ENCODE results near the gene NOS1AP. TPM values are rescaled to one million over a fixed set of nuclear protein-coding genes. Genes with fewer than 3 reads are reported as not detected.

Gene NOS1AP
- total and polyA plus RNA-seq, 2 experiments from 2014 or later = 5.8 to 6.6 TPM

GRCh38 chr1:162142968-162143367, 73.5 kb downstream of the NOS1AP start:
- no peaks in the 10 kb centered on the region for H4K20me1 ChIP-seq (replicated peaks; ENCODE audit: insufficient read depth)
- H3K79me2 ChIP-seq (replicated peaks; ENCODE audit: insufficient read depth) = peaks cover 58% of the 10 kb centered on the region
- 0 out of 2 replicates have a peak, but pooled peaks cover 5% of the 10 kb centered on the region for H3F3A ChIP-seq (replicated peaks; ENCODE audit: low read depth)
- no peak overlapping the region for H3K27ac ChIP-seq (ENCODE audit: low read depth)
- H3K4me1 ChIP-seq (ENCODE audit: insufficient read depth) = peaks cover 44% of the 10 kb centered on the region
- Mint-ChIP-seq H3K4me1 (peaks cover 30% of the 10 kb centered on the region), H3K27me3 (ENCODE audit: insufficient read depth, low read depth, poor library complexity) (peaks cover 9% of the 10 kb centered on the region), H3K4me3 (no peak overlapping the region), H3K36me3 (ENCODE audit: low read depth) (no peaks in the 10 kb centered on the region), H3K9me3 (no peaks in the 10 kb centered on the region), H3K27ac (no peak overlapping the region)
- DNase-seq (ENCODE audit: low spot score) = no peak
- H2AFZ ChIP-seq = no peak overlapping the region
- TF ChIP-seq EZH2phosphoT487 (IDR thresholded peaks at IDR 0.05; ENCODE audit: unreplicated experiment) (no peak), EZH2 (IDR thresholded peaks at IDR 0.05; ENCODE audit: low read depth, unreplicated experiment) (no peak), ETS1 (IDR thresholded peaks at IDR 0.05) (no peak), CTCF (conservative IDR thresholded peaks at IDR 0.05; ENCODE audit: low read depth in 2 of 2) (no peak), ZNF331 (CRISPR knock-in tag; IDR thresholded peaks at IDR 0.05; ENCODE audit: low read depth) (no peak), POLR2AphosphoS5 (IDR thresholded peaks at IDR 0.05; ENCODE audit: low read depth) (no peak), JUNB (IDR thresholded peaks at IDR 0.05; ENCODE audit: unreplicated experiment) (no peak), ZNF114 (CRISPR knock-in tag; IDR thresholded peaks at IDR 0.05) (no peak), CREB1 (CRISPR knock-in tag; IDR thresholded peaks at IDR 0.05; ENCODE audit: low read depth) (no peak), REST (IDR thresholded peaks at IDR 0.05; ENCODE audit: unreplicated experiment) (no peak)
- H3K36me3 ChIP-seq (ENCODE audit: insufficient read depth) = no peaks in the 10 kb centered on the region
- H3K4me2 ChIP-seq = no peak overlapping the region
- no peaks in the 10 kb centered on the region for H3K9me2 ChIP-seq (ENCODE audit: insufficient read depth)
- ATAC-seq = no peak
- H3K4me3 ChIP-seq = no peak overlapping the region
- no peaks in the 10 kb centered on the region for H3K27me3 ChIP-seq (ENCODE audit: insufficient read depth)
